Erythroblast (primary cell): Measurements from ENCODE around the gene APBB2.

Experiments used
- GATA1 ChIP-seq: IDR thresholded peaks from 2 replicates; pipeline ENCODE4 v1.6.1; 2011; ENCODE audit warnings: low read depth, mild to moderate bottlenecking, control low read depth, low read length, moderate library complexity
- POLR2A ChIP-seq: IDR thresholded peaks from 2 replicates; pipeline ENCODE4 v1.6.1; 2011; ENCODE audit warnings: mild to moderate bottlenecking, low read length

DNA sequence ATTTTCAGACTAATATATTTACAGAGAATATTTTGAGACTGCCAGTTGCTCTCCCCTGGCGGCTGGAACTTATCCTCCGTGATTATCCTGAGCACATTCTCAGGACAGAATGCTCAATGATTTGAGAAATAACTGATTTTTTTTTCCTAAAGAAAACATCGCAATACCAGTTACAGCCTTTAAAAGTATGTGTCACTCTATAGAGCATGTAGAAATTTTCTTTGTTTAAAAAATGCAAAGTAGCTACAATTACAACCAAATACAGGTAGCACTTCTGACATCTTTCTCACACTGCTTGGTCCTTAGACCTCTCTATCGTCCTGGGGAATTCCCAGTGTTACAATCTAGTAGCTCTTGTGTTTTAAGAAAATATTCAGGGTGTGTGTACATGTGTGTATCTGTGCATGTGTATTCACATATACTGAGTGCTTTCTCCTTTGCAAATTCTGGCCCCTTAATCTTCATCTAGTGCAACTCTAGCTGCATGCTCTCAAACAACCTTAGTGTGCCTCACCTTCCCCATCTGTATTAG, 13.8 kb downstream of the APBB2 start:
- TF ChIP-seq POLR2A = no peak
- TF ChIP-seq GATA1 = no peak
